ENCODE measurements around the gene SYNC.
"Not testable (repeated sequence)": the region's sequence is repeated elsewhere in the genome, so short reads cannot be mapped to it uniquely, and the experiment has no call there.

SYNC gene

GRCh38 chr1:32693455-32694174, 9.0 kb downstream of the SYNC start:
- no peak for DNase-seq

GRCh38 chr1:32686387-32686786, 16.2 kb downstream of the SYNC start:
- DNase-seq = no peak

GRCh38 chr1:32685498-32685897, 17.1 kb downstream of the SYNC start:
- DNase-seq = no peak

- DNase-seq = no peak
Measured at GRCh38 chr1:32684167-32684811, 18.3 kb downstream of the SYNC start.

GRCh38 chr1:32683397-32683796, 19.2 kb downstream of the SYNC start:
- DNase-seq = no peak

- DNase-seq = no peak
Measured at GRCh38 chr1:32681999-32682398, 20.6 kb downstream of the SYNC start.

- no peak for DNase-seq
Measured at GRCh38 chr1:32681509-32681908, 21.1 kb downstream of the SYNC start.

- DNase-seq = no peak
Measured at GRCh38 chr1:32680642-32681041, 21.9 kb downstream of the SYNC start.

GRCh38 chr1:32679993-32680392, 22.6 kb downstream of the SYNC start:
- not testable (repeated sequence) for DNase-seq

- no peak for DNase-seq
Measured at GRCh38 chr1:32676945-32677344, 25.6 kb downstream of the SYNC start.

GRCh38 chr1:32668716-32669115, 33.9 kb downstream of the SYNC start:
- DNase-seq = not testable (repeated sequence)

GRCh38 chr1:32666901-32667566, 35.5 kb downstream of the SYNC start:
- peak; percentile 80 for DNase-seq

GRCh38 chr1:32665915-32666314, 36.7 kb downstream of the SYNC start:
- DNase-seq = no peak

- no peak for DNase-seq
Measured at GRCh38 chr1:32659581-32659980, 43.0 kb downstream of the SYNC start.

- no peak for DNase-seq
Measured at GRCh38 chr1:32652244-32652962, 50.2 kb downstream of the SYNC start.

- DNase-seq = no peak
Measured at GRCh38 chr1:32651461-32652073, 51.0 kb downstream of the SYNC start.

- peak; percentile 98 for DNase-seq
Measured at GRCh38 chr1:32650752-32651460, 51.7 kb downstream of the SYNC start, which contains the start of gene RBBP4. Gene RBBP4 (plus strand): TSS chr1:32651208. CDS start chr1:32651307, 99 bp downstream.

GRCh38 chr1:32650248-32650751, 52.3 kb downstream of the SYNC start, which contains the start of gene ZBTB8OS:
Gene ZBTB8OS (minus strand): TSS chr1:32650550. CDS start chr1:32650529, 21 bp downstream.
- peak; percentile 94 for DNase-seq

- DNase-seq = no peak
Measured at GRCh38 chr1:32647308-32648134, 55.0 kb downstream of the SYNC start.

- no peak for DNase-seq
Measured at GRCh38 chr1:32644426-32644825, 58.1 kb downstream of the SYNC start.
